WERI-Rb-1 (cell line): ENCODE results near the gene PATJ.

Experiments
- DNase-seq: peaks from one replicate; pipeline ENCODE4 v3.0.0-alpha.2; 2020
- H3K27ac ChIP-seq: fragments of 250-450 bp; sonication (Bioruptor Pico); 2 replicates; pipeline ENCODE4 v1.5.1; 2020; ENCODE audit warnings: mild to moderate bottlenecking, moderate library complexity
- H3K27me3 ChIP-seq: fragments of 250-450 bp; sonication (Bioruptor Pico); 2 replicates; pipeline ENCODE4 v1.5.1; 2021; ENCODE audit warnings: mild to moderate bottlenecking, low read depth, moderate library complexity; ENCODE audit not compliant: insufficient read depth, severe bottlenecking
- H3K36me3 ChIP-seq: fragments of 250-450 bp; sonication (Bioruptor Pico); 2 replicates; pipeline ENCODE4 v1.5.1; 2020; ENCODE audit warnings: mild to moderate bottlenecking, moderate library complexity
- H3K4me3 ChIP-seq: 2 replicates; pipeline ENCODE4 v1.5.1; 2011; ENCODE audit warnings: low read depth, mild to moderate bottlenecking, control low read depth, low read length
- H3K9me3 ChIP-seq: fragments of 250-450 bp; sonication (Bioruptor Pico); 2 replicates; pipeline ENCODE4 v1.5.1; 2021; ENCODE audit warnings: mild to moderate bottlenecking, moderate library complexity; ENCODE audit not compliant: severe bottlenecking
- TF ChIP-seq, protein P1 (sequence below): IDR thresholded peaks from 2 replicates; pipeline ENCODE4 v1.5.1; 2011; ENCODE audit warnings: low read depth, mild to moderate bottlenecking, control low read depth, inconsistent platforms, low read length

The PATJ gene

DNA sequence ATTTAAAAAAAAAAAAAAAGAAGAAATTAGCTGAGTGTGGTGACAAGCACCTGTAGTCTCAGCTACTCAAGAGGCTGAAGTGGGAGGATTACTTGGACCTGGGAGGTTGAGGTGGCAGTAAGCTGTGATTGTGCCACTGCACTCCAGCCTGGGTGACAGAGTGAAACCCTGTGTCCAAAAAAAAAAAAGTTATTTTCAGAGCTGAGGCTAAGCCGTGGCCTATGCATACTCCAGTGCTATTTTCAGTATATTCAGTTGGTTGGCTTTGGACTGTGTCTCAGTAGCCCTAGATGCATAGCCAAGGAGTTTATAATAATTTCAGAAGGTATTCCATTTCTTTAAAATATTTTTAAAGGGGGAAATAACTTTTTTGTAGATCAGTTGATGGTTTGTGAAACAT is 311.9 kb downstream of the PATJ start:
- no peak for DNase-seq
- no peak overlapping the region for H3K4me3 ChIP-seq
- H3K27me3 ChIP-seq: no peaks in the 10 kb centered on the region
- TF ChIP-seq, protein P1, sequence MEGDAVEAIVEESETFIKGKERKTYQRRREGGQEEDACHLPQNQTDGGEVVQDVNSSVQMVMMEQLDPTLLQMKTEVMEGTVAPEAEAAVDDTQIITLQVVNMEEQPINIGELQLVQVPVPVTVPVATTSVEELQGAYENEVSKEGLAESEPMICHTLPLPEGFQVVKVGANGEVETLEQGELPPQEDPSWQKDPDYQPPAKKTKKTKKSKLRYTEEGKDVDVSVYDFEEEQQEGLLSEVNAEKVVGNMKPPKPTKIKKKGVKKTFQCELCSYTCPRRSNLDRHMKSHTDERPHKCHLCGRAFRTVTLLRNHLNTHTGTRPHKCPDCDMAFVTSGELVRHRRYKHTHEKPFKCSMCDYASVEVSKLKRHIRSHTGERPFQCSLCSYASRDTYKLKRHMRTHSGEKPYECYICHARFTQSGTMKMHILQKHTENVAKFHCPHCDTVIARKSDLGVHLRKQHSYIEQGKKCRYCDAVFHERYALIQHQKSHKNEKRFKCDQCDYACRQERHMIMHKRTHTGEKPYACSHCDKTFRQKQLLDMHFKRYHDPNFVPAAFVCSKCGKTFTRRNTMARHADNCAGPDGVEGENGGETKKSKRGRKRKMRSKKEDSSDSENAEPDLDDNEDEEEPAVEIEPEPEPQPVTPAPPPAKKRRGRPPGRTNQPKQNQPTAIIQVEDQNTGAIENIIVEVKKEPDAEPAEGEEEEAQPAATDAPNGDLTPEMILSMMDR: no peak
- no peaks in the 10 kb centered on the region for H3K36me3 ChIP-seq
- H3K9me3 ChIP-seq: no peaks in the 10 kb centered on the region
- H3K27ac ChIP-seq: no peak overlapping the region

DNA sequence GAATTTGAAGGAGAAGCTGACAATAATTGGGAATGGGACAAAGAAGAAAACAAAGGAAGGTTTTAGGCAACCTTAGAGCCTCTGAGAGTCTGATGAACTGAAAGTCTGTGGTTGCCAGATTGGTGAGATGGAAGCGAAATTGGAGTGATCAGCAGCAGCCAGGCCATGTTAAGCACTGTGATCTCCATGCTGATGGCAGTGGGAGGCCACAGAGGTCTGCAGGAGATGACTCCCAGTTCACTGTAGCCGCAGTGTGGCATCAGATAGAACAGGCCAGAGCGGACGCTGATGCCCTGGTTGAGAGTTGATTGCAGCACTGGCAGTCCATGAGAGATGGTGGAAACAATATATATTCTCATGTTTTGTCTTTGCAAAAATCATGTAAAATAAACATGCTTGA is 314.9 kb downstream of the PATJ start:
- TF ChIP-seq, protein P1: no peak
- no peak for DNase-seq
- H3K4me3 ChIP-seq: no peak overlapping the region
- no peaks in the 10 kb centered on the region for H3K27me3 ChIP-seq
- no peaks in the 10 kb centered on the region for H3K9me3 ChIP-seq
- no peaks in the 10 kb centered on the region for H3K36me3 ChIP-seq
- H3K27ac ChIP-seq: no peak overlapping the region

- Histone ChIP-seq H3K27me3 (no peaks in the 10 kb centered on the region), H3K4me3 (no peak overlapping the region), H3K9me3 (no peaks in the 10 kb centered on the region), H3K27ac (no peak overlapping the region), H3K36me3 (no peaks in the 10 kb centered on the region)
- TF ChIP-seq, protein P1: no peak
- no peak for DNase-seq
Observed at GRCh38 chr1:62057641-62058290, 315.5 kb downstream of the PATJ start.

GRCh38 chr1:62058956-62059355 is 316.7 kb downstream of the PATJ start:
- no peak overlapping the region for H3K4me3 ChIP-seq
- H3K36me3 ChIP-seq: no peaks in the 10 kb centered on the region
- no peak for DNase-seq
- no peaks in the 10 kb centered on the region for H3K27me3 ChIP-seq
- TF ChIP-seq, protein P1: no peak
- no peaks in the 10 kb centered on the region for H3K9me3 ChIP-seq
- no peak overlapping the region for H3K27ac ChIP-seq

DNA sequence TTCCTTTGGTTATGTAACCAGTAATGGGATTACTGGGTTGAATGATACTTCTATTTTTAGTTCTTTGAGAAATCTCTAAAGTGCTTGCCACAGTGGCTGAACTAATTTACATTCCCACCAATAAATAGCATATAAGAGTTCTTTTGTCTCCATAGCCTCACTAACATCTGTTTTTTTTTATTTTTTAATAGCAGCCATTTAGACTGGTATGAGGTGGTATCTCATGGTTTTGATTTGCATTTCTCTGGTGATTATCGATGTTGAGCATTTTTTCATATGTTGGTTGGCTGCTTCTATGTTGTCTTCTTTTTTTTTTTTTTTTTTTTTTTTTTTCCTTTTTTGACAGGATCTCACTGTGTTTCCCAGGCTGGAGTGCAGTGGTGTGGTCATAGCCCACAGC is 319.8 kb downstream of the PATJ start:
- Histone ChIP-seq H3K27ac (no peak overlapping the region), H3K4me3 (no peak overlapping the region), H3K27me3 (no peaks in the 10 kb centered on the region), H3K36me3 (no peaks in the 10 kb centered on the region), H3K9me3 (no peaks in the 10 kb centered on the region)
- TF ChIP-seq, protein P1: no peak
- no peak for DNase-seq

DNA sequence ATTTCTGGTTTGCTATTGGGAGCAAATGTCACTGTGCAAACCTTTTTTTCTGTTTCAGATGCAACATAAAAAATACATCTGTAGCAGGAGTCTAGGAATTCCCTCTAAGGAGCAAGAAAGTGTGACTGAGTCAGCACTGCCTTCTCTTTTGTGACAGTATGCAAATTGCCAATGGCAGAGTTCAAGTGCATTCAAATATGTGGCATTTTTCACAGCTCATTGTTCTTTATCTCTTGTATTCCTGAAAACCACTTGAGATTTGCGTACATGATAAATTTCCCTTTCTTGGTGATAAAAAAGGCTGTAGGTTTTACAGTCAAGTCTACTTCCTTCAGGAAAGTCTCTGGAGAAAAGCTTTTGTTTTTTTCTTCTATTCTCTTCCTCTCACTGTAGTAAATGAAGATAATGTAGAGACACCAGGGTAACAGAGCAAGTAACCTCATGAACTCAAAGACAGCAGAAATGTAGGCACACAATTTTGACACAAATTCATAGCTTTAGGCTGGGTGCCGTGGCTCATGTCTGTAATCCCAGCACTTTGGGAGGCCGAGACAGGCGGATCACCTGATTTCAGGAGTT is 322.6 kb downstream of the PATJ start:
- TF ChIP-seq, protein P1: no peak
- Histone ChIP-seq H3K27me3 (no peaks in the 10 kb centered on the region), H3K36me3 (no peaks in the 10 kb centered on the region), H3K4me3 (no peak overlapping the region), H3K27ac (no peak overlapping the region), H3K9me3 (no peaks in the 10 kb centered on the region)
- DNase-seq: no peak
